AG20443 (cell line): ENCODE measurements around the gene MAML2.
A peak's percentile ranks its signal among the peaks of the same experiment; 100 is the strongest.

ENCODE experiments used
- DNase-seq: peaks from one replicate; pipeline ENCODE4 v3.0.0; 2012; ENCODE audit warnings: low spot score, mixed read lengths

MAML2 gene

GRCh38 chr11:96008161-96008720 lies 334.8 kb downstream of the MAML2 start:
- DNase-seq, result no peak

DNA sequence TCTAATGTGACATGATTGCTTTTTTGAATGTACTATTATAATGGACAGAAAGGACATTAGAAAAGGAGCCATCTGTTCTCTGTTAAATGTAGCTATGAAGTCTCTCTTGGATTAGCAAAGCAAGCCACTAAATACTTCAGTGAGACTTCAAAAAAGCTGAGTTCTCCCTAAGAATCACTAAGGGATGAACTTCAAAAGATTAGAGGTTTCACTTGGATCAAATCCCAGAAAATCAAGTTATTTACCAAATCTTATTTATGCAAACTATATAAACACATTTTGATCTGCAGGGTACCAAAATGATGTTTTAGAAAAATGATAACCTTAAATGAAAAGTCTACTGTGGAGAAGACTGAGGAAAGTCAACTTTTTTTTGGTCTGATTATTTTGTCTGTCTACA lies 337.0 kb downstream of the MAML2 start:
- no peak for DNase-seq

GRCh38 chr11:96004862-96005261 lies 338.1 kb downstream of the MAML2 start:
- DNase-seq, result no peak

- DNase-seq, result no peak
Measured at GRCh38 chr11:96002754-96003290, 340.2 kb downstream of the MAML2 start.

- no peak for DNase-seq
Measured at GRCh38 chr11:96002339-96002738, 340.7 kb downstream of the MAML2 start.

- peak; percentile 92 for DNase-seq
Measured at GRCh38 chr11:96001037-96001436, 342.0 kb downstream of the MAML2 start.

DNA sequence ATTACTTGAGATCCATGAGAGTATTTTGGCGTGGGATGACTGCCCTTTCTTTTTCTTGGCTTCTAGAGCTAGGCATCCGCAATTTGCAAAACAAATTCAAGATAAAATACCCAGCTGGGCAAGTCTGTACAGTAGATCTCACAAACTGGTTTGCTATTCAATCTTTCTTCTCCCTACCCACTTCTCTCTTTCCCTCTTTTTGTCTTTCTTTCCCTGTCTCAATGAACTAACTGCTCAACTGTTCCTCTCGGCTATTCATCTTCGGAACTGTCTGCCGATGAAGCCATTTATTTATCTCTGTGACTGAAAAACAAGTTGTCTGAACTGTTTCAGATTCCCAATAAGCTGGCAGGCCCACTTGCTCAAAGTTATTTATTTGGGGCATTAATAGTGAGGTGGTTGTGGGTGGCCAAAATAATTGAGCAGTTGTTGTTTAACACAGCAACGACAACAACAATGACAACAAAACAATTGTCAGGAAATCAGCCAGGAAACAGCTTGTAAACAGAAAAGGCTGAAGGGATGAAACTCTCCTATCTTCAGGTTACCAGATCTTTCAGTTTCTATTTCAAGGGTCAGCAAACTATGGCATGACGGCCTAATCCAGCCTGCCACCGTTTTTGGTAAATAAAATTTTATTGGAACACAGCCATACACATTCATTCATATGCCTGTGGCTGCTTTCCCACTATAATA lies 343.1 kb downstream of the MAML2 start:
- DNase-seq, result no peak

DNA sequence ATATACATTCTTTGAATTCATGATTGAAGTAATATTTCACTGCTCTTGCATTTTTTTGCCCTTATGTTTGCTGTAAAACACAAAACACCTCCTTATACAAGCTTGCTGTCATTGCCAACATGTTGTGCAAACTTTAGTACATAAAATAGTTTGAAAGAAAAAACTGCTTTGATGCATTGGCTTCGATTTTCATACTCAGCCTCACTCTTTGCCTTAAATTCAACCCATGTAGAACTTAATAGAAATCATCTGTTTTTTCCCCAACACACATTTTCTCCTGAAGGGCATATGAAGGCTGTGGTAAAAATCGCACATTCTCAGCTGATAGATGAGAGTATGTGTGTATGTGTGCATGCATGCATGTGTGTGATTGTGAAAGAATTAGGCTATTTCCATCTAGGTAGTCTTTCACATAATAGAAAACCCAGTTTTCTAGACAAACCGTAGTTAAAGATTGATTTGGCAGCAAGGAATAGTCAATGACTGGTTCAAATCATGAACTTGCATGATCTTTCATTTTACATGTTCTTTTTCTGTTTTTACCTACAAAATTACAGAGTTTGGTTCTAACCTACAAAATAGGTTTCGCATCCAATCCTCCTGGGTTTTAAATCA lies 346.3 kb downstream of the MAML2 start:
- DNase-seq, result no peak

- no peak for DNase-seq
Measured at GRCh38 chr11:95994329-95994728, 348.7 kb downstream of the MAML2 start.

DNA sequence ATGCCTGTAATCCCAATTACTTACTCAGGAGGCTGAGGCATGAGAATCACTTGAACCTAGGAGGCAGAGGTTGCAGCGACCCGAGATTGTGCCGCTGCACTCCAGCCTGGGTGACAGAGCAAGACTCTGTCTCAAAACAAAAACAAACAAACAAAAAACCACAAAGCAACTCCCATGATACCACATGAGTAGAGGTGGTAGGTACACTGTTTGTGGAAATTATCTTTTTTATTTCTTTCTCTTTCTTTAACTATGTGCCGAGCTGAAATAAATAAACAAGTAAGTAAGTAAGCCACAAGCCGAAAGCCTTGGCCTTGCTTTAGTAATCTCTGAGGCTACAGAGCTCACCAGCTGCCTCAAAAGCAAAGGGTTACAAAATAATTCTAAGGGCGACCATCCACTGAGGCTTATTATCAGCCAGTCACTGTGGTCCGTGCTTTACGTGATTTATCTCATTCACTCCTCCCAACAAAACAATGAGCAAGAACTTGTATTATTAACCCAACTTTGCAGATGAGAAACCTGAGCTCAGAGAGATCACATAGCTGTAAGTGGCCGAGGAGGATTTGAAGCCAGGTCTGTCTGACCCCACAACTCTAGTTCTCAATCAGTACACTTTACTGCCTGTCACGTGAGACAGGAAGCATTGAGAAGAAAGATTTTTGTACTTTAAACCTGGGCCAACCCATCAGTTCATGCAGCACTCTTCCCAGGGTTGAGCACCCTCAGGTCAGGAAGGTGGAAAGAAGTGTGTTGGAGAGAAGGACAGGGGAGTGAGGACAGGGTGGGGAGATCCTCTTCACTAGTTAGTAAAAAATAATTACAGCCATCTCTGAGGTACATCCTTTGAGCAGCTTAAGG lies 349.3 kb downstream of the MAML2 start:
- DNase-seq, result no peak

GRCh38 chr11:95991545-95991944 lies 351.4 kb downstream of the MAML2 start:
- DNase-seq, result peak; percentile 16

- no peak for DNase-seq
Measured at GRCh38 chr11:95991101-95991500, 351.9 kb downstream of the MAML2 start.

GRCh38 chr11:95989780-95990179 lies 353.2 kb downstream of the MAML2 start:
- DNase-seq, result no peak

GRCh38 chr11:95989076-95989605 lies 353.9 kb downstream of the MAML2 start:
- DNase-seq, result no peak

GRCh38 chr11:95985174-95985808 lies 357.7 kb downstream of the MAML2 start:
- DNase-seq, result peak; percentile 17

DNA sequence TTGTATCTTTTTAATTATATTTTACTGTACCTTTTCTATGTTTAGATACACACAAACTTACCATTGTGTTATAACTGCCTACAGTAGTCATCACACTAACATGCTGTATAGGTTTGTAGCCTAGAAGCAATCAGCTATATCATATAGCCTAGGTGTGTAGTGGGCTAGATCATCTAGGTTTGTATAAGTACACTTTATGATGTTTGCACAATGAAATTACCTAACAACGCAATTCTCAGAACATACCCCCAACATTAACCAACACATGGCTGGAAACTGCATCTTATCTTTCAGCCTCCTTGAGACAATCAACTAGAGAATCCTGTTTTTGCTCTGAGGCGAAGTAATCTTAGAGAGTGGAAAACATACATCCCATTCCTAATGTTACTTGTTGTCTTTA lies 358.9 kb downstream of the MAML2 start:
- DNase-seq, result no peak

- no peak for DNase-seq
Measured at GRCh38 chr11:95977534-95978174, 365.3 kb downstream of the MAML2 start.

DNA sequence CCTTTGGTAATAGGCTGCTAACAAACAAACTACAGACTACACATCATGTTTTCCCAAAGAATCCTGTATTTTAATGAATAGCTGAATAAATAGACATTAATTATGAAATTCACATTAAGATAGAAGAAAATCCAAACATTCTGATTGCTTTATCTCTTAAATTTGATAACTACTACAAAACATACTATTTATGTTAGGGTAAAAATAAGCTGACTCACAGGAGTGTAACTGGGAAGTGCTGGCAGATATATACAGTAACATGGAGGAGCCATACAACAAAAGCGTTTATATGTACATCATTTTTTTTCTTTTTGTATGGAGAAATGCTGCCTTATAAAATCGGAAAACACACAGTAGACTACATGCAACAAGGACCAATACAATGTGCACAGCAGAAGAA lies 366.4 kb downstream of the MAML2 start:
- DNase-seq, result no peak

- no peak for DNase-seq
Measured at GRCh38 chr11:95975343-95975742, 367.7 kb downstream of the MAML2 start.

- DNase-seq, result no peak
Measured at GRCh38 chr11:95972060-95972459, 370.9 kb downstream of the MAML2 start.

- no peak for DNase-seq
Measured at GRCh38 chr11:95968585-95968984, 374.4 kb downstream of the MAML2 start.
